Mammary epithelial cell (primary cell): ENCODE measurements around the gene AKR1A1.

Experiments used
- EZH2 ChIP-seq: IDR thresholded peaks from 2 replicates; pipeline ENCODE4 v1.6.1; 2012; ENCODE audit warnings: low read length, inconsistent platforms, borderline replicate concordance
- TF ChIP-seq, protein P1 (sequence below), 2 donors: IDR thresholded peaks in 1 of 2; conservative IDR thresholded peaks in 1 of 2; 2 replicates each; pipeline ENCODE4 v1.5.1; 2011 to 2012; ENCODE audit warnings: inconsistent platforms in 2 of 2, low read length in 2 of 2, mild to moderate bottlenecking in 2 of 2, control low read depth in 1 of 2, low read depth in 1 of 2; ENCODE audit not compliant: insufficient read depth in 1 of 2; ENCODE audit errors: extremely low read depth in 1 of 2

DNA sequence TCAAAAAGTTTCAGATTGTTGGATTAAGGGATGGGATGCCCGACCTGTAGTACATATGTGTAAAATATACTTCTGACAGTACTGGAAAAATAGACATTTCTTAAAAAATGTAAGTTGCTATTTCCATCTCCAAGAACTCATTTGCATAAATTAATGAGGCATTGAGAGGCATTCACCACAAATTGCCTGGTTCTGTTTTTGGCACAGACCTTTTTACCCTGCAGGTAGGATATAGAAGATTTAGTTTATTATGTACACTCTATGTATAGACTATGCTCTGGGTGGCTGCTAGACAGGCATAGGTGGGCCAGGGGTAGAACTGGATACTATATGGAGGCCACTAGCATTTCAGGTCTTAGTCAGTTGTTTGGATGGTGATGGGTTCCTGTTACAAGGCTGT, 65.3 kb downstream of the AKR1A1 start:
- TF ChIP-seq, protein P1, sequence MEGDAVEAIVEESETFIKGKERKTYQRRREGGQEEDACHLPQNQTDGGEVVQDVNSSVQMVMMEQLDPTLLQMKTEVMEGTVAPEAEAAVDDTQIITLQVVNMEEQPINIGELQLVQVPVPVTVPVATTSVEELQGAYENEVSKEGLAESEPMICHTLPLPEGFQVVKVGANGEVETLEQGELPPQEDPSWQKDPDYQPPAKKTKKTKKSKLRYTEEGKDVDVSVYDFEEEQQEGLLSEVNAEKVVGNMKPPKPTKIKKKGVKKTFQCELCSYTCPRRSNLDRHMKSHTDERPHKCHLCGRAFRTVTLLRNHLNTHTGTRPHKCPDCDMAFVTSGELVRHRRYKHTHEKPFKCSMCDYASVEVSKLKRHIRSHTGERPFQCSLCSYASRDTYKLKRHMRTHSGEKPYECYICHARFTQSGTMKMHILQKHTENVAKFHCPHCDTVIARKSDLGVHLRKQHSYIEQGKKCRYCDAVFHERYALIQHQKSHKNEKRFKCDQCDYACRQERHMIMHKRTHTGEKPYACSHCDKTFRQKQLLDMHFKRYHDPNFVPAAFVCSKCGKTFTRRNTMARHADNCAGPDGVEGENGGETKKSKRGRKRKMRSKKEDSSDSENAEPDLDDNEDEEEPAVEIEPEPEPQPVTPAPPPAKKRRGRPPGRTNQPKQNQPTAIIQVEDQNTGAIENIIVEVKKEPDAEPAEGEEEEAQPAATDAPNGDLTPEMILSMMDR (conservative IDR thresholded peaks at IDR 0.05 in 1 of 2, IDR thresholded peaks at IDR 0.05 in 1 of 2; ENCODE audit: extremely low read depth in 1 of 2, insufficient read depth in 1 of 2, low read depth in 1 of 2, low read length in 2 of 2), result no peak
- TF ChIP-seq EZH2, result no peak
